ENCODE data around the gene ARHGAP6.

The ARHGAP6 gene

DNA sequence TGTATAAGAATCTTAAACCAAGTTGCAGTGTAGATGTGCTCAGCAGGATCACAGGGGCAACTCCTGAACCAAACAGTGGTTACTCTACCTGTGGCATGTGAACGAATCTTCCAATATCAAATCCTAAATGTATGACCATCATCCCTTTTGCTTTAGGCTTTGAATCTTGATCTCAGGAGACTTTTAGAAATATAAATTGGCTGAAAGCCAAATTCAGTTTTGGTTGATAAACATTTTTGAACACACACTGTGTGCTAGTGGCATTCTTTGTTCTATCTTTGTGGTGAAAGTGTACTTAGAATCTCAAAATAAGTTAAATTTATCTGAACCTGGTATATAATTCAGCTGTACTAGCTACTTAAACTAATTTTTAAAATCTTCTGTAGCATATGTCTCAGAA, 4.6 kb upstream of the ARHGAP6 start:
- no peak overlapping the region for H3K9ac ChIP-seq (ENCODE audit: low read length)
- no peaks in the 10 kb centered on the region for H3K9me2 ChIP-seq (replicated peaks; ENCODE audit: insufficient read depth, low read length)
- H3K4me3 ChIP-seq (ENCODE audit: low read length) = no peak overlapping the region
- no peak for DNase-seq
- no peaks in the 10 kb centered on the region for H3K27me3 ChIP-seq (replicated peaks; ENCODE audit: insufficient read depth, low read length)
- TF ChIP-seq EZH2 (optimal IDR thresholded peaks at IDR 0.05; ENCODE audit: low read depth, low read length) (no peak), CTCF (IDR thresholded peaks at IDR 0.05; ENCODE audit: low read length) (no peak), EZH2phosphoT487 (IDR thresholded peaks at IDR 0.05; ENCODE audit: low read length) (no peak)
- no peaks in the 10 kb centered on the region for H3F3A ChIP-seq (ENCODE audit: insufficient read depth, low read length)
- H3K9me3 ChIP-seq (replicated peaks; ENCODE audit: insufficient read depth, low read length) = no peaks in the 10 kb centered on the region
- H3K36me3 ChIP-seq (replicated peaks; ENCODE audit: insufficient read depth, low read length) = no peaks in the 10 kb centered on the region
- no peaks in the 10 kb centered on the region for H3K4me1 ChIP-seq (ENCODE audit: low read length)
- H4K20me1 ChIP-seq (ENCODE audit: insufficient read depth, low read length) = no peaks in the 10 kb centered on the region
- H3K27ac ChIP-seq (ENCODE audit: low read length) = no peak overlapping the region
- no peak overlapping the region for H3K4me2 ChIP-seq (ENCODE audit: low read depth, low read length)
- no peak overlapping the region for H2AFZ ChIP-seq (ENCODE audit: low read length)
- no peaks in the 10 kb centered on the region for H3K79me2 ChIP-seq (ENCODE audit: low read length)

DNA sequence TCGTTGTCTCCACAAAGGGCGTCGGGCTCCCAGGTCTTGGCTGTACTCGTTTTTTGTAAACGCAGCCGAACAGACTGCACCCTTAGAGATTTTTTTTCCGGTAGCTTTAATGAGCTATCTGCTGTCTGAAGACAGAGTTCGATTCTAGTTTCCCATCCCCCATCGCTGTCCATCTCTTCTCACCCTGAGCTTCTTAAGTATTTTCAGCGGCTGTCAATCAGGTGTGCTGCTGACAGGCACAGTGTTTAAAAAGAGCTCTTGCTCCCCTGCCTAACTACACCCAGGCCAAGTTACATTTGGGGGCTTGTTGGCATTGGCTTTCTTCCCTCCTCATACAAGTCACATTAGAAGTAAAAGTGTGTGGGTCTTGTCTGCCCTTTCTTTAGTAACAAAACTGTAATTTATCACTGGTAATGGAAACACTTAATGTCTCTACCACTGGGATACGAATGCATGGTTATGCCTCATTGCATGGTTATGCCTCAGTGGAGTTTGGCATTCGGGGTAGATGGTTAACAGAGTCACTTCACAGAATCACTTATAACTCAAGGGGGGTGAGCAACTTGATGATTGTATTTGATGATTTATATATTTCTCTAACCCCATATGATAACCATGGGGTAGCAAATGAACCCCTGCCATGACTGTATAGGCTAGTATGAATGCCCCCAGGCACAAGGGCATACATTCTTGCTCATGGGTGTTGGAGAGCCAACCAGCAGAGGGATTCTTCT, 1.4 kb upstream of the ARHGAP6 start:
- Histone ChIP-seq H3K4me3 (ENCODE audit: low read length) (no peak overlapping the region), H3K9ac (ENCODE audit: low read length) (no peak overlapping the region), H2AFZ (ENCODE audit: low read length) (no peak overlapping the region), H3K36me3 (replicated peaks; ENCODE audit: insufficient read depth, low read length) (no peaks in the 10 kb centered on the region), H3K4me2 (ENCODE audit: low read depth, low read length) (no peak overlapping the region), H3K9me3 (replicated peaks; ENCODE audit: insufficient read depth, low read length) (no peaks in the 10 kb centered on the region), H3K4me1 (ENCODE audit: low read length) (no peaks in the 10 kb centered on the region), H3F3A (ENCODE audit: insufficient read depth, low read length) (no peaks in the 10 kb centered on the region), H3K9me2 (replicated peaks; ENCODE audit: insufficient read depth, low read length) (no peaks in the 10 kb centered on the region), H3K27ac (ENCODE audit: low read length) (no peak overlapping the region), H3K27me3 (replicated peaks; ENCODE audit: insufficient read depth, low read length) (no peaks in the 10 kb centered on the region), H3K79me2 (ENCODE audit: low read length) (no peaks in the 10 kb centered on the region), H4K20me1 (ENCODE audit: insufficient read depth, low read length) (no peaks in the 10 kb centered on the region)
- TF ChIP-seq EZH2phosphoT487 (IDR thresholded peaks at IDR 0.05; ENCODE audit: low read length) (no peak), EZH2 (optimal IDR thresholded peaks at IDR 0.05; ENCODE audit: low read depth, low read length) (no peak), CTCF (IDR thresholded peaks at IDR 0.05; ENCODE audit: low read length) (no peak)
- DNase-seq = no peak

- no peaks in the 10 kb centered on the region for H4K20me1 ChIP-seq (ENCODE audit: insufficient read depth, low read length)
- no peaks in the 10 kb centered on the region for H3K9me2 ChIP-seq (replicated peaks; ENCODE audit: insufficient read depth, low read length)
- DNase-seq = no peak
- H3K4me2 ChIP-seq (ENCODE audit: low read depth, low read length) = no peak overlapping the region
- H3K4me1 ChIP-seq (ENCODE audit: low read length) = no peaks in the 10 kb centered on the region
- H3K9me3 ChIP-seq (replicated peaks; ENCODE audit: insufficient read depth, low read length) = no peaks in the 10 kb centered on the region
- H2AFZ ChIP-seq (ENCODE audit: low read length) = no peak overlapping the region
- H3K9ac ChIP-seq (ENCODE audit: low read length) = no peak overlapping the region
- no peaks in the 10 kb centered on the region for H3F3A ChIP-seq (ENCODE audit: insufficient read depth, low read length)
- H3K27me3 ChIP-seq (replicated peaks; ENCODE audit: insufficient read depth, low read length) = no peaks in the 10 kb centered on the region
- no peaks in the 10 kb centered on the region for H3K79me2 ChIP-seq (ENCODE audit: low read length)
- H3K4me3 ChIP-seq (ENCODE audit: low read length) = no peak overlapping the region
- TF ChIP-seq EZH2phosphoT487 (IDR thresholded peaks at IDR 0.05; ENCODE audit: low read length) (no peak), EZH2 (optimal IDR thresholded peaks at IDR 0.05; ENCODE audit: low read depth, low read length) (no peak), CTCF (IDR thresholded peaks at IDR 0.05; ENCODE audit: low read length) (no peak)
- H3K36me3 ChIP-seq (replicated peaks; ENCODE audit: insufficient read depth, low read length) = no peaks in the 10 kb centered on the region
- H3K27ac ChIP-seq (ENCODE audit: low read length) = no peak overlapping the region
These were observed 444 bp upstream of the ARHGAP6 start for GRCh38 chrX:11666164-11666563.
